ENCODE data around the gene ZBP1. TPM values are rescaled to one million over a fixed set of nuclear protein-coding genes. Genes with fewer than 3 reads are reported as not detected.

The ZBP1 gene
- total and polyA plus RNA-seq, 5 donors = 0.16 to 0.38 (median 0.23) TPM; not detected in 2

GRCh38 chr20:57657535-57658446 lies 37.6 kb upstream of the ZBP1 start:
- Histone ChIP-seq H3K27ac (ENCODE audit: low read length) (no peak overlapping the region), H3K4me3 (ENCODE audit: low read length) (no peak overlapping the region), H3K4me1 (ENCODE audit: control insufficient read depth, insufficient read depth, low read length) (no peaks in the 10 kb centered on the region), H3K27me3 (ENCODE audit: control insufficient read depth, insufficient read depth) (no peaks in the 10 kb centered on the region), H3K9me3 (ENCODE audit: control insufficient read depth, low read length) (no peaks in the 10 kb centered on the region)
- 74% methylated on average over 36 of the region's 36 CpGs for WGBS
- peak; percentile 59 to 73 for ATAC-seq
- DNase-seq = peak; percentile 56 to 75 (median 71)
- intact Hi-C loops (cut with DNase I) = loop anchor here in 2 of 4 donors (10.0 kb wide), 4 partner anchors 47 to 527 kb away; no protein-coding TSS in a partner anchor

GRCh38 chr20:57656821-57657534 lies 36.8 kb upstream of the ZBP1 start:
- intact Hi-C loops (cut with DNase I) = loop anchor here in 2 of 4 donors (10.0 kb wide), 4 partner anchors 48 to 528 kb away; no protein-coding TSS in a partner anchor
- ATAC-seq (no peak), DNase-seq (peak; percentile 1 to 45 (median 36))
- no peaks in the 10 kb centered on the region for H3K9me3 ChIP-seq (ENCODE audit: control insufficient read depth, low read length)
- H3K4me3 ChIP-seq (ENCODE audit: low read length) = no peak overlapping the region
- 92% methylated on average over 20 of the region's 20 CpGs for WGBS
- no peaks in the 10 kb centered on the region for H3K4me1 ChIP-seq (ENCODE audit: control insufficient read depth, insufficient read depth, low read length)
- H3K27ac ChIP-seq (ENCODE audit: low read length) = no peak overlapping the region
- H3K27me3 ChIP-seq (ENCODE audit: control insufficient read depth, insufficient read depth) = no peaks in the 10 kb centered on the region

- Histone ChIP-seq H3K4me3 (ENCODE audit: low read length) (no peak overlapping the region), H3K4me1 (ENCODE audit: control insufficient read depth, insufficient read depth, low read length) (no peaks in the 10 kb centered on the region), H3K9me3 (ENCODE audit: control insufficient read depth, low read length) (no peaks in the 10 kb centered on the region), H3K27ac (ENCODE audit: low read length) (no peak overlapping the region), H3K27me3 (ENCODE audit: control insufficient read depth, insufficient read depth) (no peaks in the 10 kb centered on the region)
- 89% methylated on average over 15 of the region's 15 CpGs for WGBS
- no peak for ATAC-seq
- peak in 2 of 3 donors; percentile 7 to 30 for DNase-seq
- intact Hi-C loops (cut with DNase I) = loop anchor here in 2 of 4 donors (10.0 kb wide), 4 partner anchors 48 to 528 kb away; no protein-coding TSS in a partner anchor
Observed at GRCh38 chr20:57656252-57656820, 36.1 kb upstream of the ZBP1 start.

GRCh38 chr20:57655809-57656155 lies 35.6 kb upstream of the ZBP1 start:
- Histone ChIP-seq H3K9me3 (ENCODE audit: control insufficient read depth, low read length) (no peaks in the 10 kb centered on the region), H3K27ac (ENCODE audit: low read length) (no peak overlapping the region), H3K27me3 (ENCODE audit: control insufficient read depth, insufficient read depth) (no peaks in the 10 kb centered on the region), H3K4me3 (ENCODE audit: low read length) (no peak overlapping the region), H3K4me1 (ENCODE audit: control insufficient read depth, insufficient read depth, low read length) (no peaks in the 10 kb centered on the region)
- DNase-seq = peak in 1 of 3 donors; percentile 1
- intact Hi-C loops (cut with DNase I) = loop anchor here (2.0 to 10.0 kb wide), 6 partner anchors 49 to 529 kb away; no protein-coding TSS in a partner anchor
- 81% methylated on average over 11 of the region's 11 CpGs for WGBS
- ATAC-seq = no peak

GRCh38 chr20:57654998-57655808 lies 35.0 kb upstream of the ZBP1 start:
- no peaks in the 10 kb centered on the region for H3K4me1 ChIP-seq (ENCODE audit: control insufficient read depth, insufficient read depth, low read length)
- DNase-seq (peak in 1 of 3 donors; percentile 9), ATAC-seq (no peak)
- no peak overlapping the region for H3K4me3 ChIP-seq (ENCODE audit: low read length)
- H3K27ac ChIP-seq (ENCODE audit: low read length) = no peak overlapping the region
- WGBS = 89% methylated on average over 22 of the region's 22 CpGs
- intact Hi-C loops (cut with DNase I) = loop anchor here (2.0 to 10.0 kb wide), 7 partner anchors 50 to 530 kb away; no protein-coding TSS in a partner anchor
- H3K9me3 ChIP-seq (ENCODE audit: control insufficient read depth, low read length) = no peaks in the 10 kb centered on the region
- H3K27me3 ChIP-seq (ENCODE audit: control insufficient read depth, insufficient read depth) = no peaks in the 10 kb centered on the region

- DNase-seq (peak in 2 of 3 donors; percentile 49 to 67), ATAC-seq (peak; percentile 64 to 73)
- Histone ChIP-seq H3K4me1 (ENCODE audit: control insufficient read depth, insufficient read depth, low read length) (no peaks in the 10 kb centered on the region), H3K27me3 (ENCODE audit: control insufficient read depth, insufficient read depth) (no peaks in the 10 kb centered on the region), H3K4me3 (ENCODE audit: low read length) (no peak overlapping the region), H3K27ac (ENCODE audit: low read length) (no peak overlapping the region), H3K9me3 (ENCODE audit: control insufficient read depth, low read length) (no peaks in the 10 kb centered on the region)
- intact Hi-C loops (cut with DNase I) = loop anchor here (2.0 to 10.0 kb wide), 7 partner anchors 50 to 530 kb away; no protein-coding TSS in a partner anchor
- 42% methylated on average over 12 of the region's 12 CpGs for WGBS
Observed at GRCh38 chr20:57654363-57654997, 34.3 kb upstream of the ZBP1 start.

GRCh38 chr20:57653910-57654309 lies 33.7 kb upstream of the ZBP1 start:
- WGBS = 65% methylated on average over 5 of the region's 5 CpGs
- H3K9me3 ChIP-seq (ENCODE audit: control insufficient read depth, low read length) = no peaks in the 10 kb centered on the region
- peak in 2 of 3 donors; percentile 13 to 20 for DNase-seq
- H3K27ac ChIP-seq (ENCODE audit: low read length) = no peak overlapping the region
- intact Hi-C loops (cut with DNase I) = loop anchor here (2.0 to 10.0 kb wide), 7 partner anchors 51 to 531 kb away; no protein-coding TSS in a partner anchor
- ATAC-seq = no peak
- H3K4me1 ChIP-seq (ENCODE audit: control insufficient read depth, insufficient read depth, low read length) = no peaks in the 10 kb centered on the region
- no peaks in the 10 kb centered on the region for H3K27me3 ChIP-seq (ENCODE audit: control insufficient read depth, insufficient read depth)
- H3K4me3 ChIP-seq (ENCODE audit: low read length) = no peak overlapping the region

GRCh38 chr20:57653546-57653900 lies 33.3 kb upstream of the ZBP1 start:
- intact Hi-C loops (cut with DNase I) = loop anchor here in 3 of 4 donors (5.0 to 10.0 kb wide), 5 partner anchors 51 to 531 kb away; no protein-coding TSS in a partner anchor
- no peaks in the 10 kb centered on the region for H3K27me3 ChIP-seq (ENCODE audit: control insufficient read depth, insufficient read depth)
- no peak overlapping the region for H3K27ac ChIP-seq (ENCODE audit: low read length)
- WGBS = 93% methylated on average over 8 of the region's 8 CpGs
- ATAC-seq (no peak), DNase-seq (peak in 2 of 3 donors; percentile 11 to 50)
- no peaks in the 10 kb centered on the region for H3K9me3 ChIP-seq (ENCODE audit: control insufficient read depth, low read length)
- no peaks in the 10 kb centered on the region for H3K4me1 ChIP-seq (ENCODE audit: control insufficient read depth, insufficient read depth, low read length)
- no peak overlapping the region for H3K4me3 ChIP-seq (ENCODE audit: low read length)

- ATAC-seq = no peak
- 86% methylated on average over 28 of the region's 28 CpGs for WGBS
- H3K27ac ChIP-seq (ENCODE audit: low read length) = no peak overlapping the region
- no peaks in the 10 kb centered on the region for H3K27me3 ChIP-seq (ENCODE audit: control insufficient read depth, insufficient read depth)
- no peak overlapping the region for H3K4me3 ChIP-seq (ENCODE audit: low read length)
- peak in 2 of 3 donors; percentile 6 to 53 for DNase-seq
- intact Hi-C loops (cut with DNase I) = loop anchor here in 3 of 4 donors (5.0 to 10.0 kb wide), 5 partner anchors 52 to 532 kb away; no protein-coding TSS in a partner anchor
- no peaks in the 10 kb centered on the region for H3K9me3 ChIP-seq (ENCODE audit: control insufficient read depth, low read length)
- no peaks in the 10 kb centered on the region for H3K4me1 ChIP-seq (ENCODE audit: control insufficient read depth, insufficient read depth, low read length)
Observed at GRCh38 chr20:57652606-57653545, 32.6 kb upstream of the ZBP1 start.

Data from right cardiac atrium (tissue), 5 donors.